ENCODE results near the gene STRADA.

STRADA gene

GRCh38 chr17:63682441-63682840 lies 59.2 kb downstream of the STRADA start:
- TF ChIP-seq, protein P1, sequence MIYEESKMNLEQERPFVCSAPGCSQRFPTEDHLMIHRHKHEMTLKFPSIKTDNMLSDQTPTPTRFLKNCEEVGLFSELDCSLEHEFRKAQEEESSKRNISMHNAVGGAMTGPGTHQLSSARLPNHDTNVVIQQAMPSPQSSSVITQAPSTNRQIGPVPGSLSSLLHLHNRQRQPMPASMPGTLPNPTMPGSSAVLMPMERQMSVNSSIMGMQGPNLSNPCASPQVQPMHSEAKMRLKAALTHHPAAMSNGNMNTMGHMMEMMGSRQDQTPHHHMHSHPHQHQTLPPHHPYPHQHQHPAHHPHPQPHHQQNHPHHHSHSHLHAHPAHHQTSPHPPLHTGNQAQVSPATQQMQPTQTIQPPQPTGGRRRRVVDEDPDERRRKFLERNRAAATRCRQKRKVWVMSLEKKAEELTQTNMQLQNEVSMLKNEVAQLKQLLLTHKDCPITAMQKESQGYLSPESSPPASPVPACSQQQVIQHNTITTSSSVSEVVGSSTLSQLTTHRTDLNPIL (CRISPR knock-in tag; IDR thresholded peaks at IDR 0.05; ENCODE audit: low read depth) = no peak
- no peak for TF ChIP-seq OSR1 (CRISPR knock-in tag; IDR thresholded peaks at IDR 0.05)
- no peak for TF ChIP-seq SNAI2 (CRISPR knock-in tag; IDR thresholded peaks at IDR 0.05)
- no peak for ATAC-seq

DNA sequence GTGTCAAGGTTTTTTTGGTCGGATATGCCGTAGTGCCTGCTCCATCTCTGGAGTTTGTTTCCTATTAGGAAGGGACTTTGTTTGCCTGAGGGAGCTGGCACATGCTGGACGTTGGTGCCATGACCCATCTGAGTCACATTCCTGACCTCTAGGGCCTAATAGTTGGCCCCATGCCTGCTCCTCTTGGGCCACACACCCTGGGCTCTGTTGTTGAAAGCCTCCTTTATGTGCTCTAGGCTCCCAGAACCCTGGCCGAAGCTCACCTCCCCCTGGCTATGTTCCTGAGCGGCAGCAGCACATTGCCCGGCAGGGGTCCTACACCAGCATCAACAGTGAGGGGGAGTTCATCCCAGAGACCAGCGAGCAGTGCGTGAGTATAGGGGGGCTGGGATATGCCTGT lies 60.1 kb downstream of the STRADA start:
- TF ChIP-seq ZNF70 (CRISPR knock-in tag; IDR thresholded peaks at IDR 0.05) = no peak
- no peak for TF ChIP-seq PATZ1 (CRISPR knock-in tag; IDR thresholded peaks at IDR 0.05; ENCODE audit: borderline replicate concordance)
- no peak for TF ChIP-seq RARB (CRISPR knock-in tag; IDR thresholded peaks at IDR 0.05)
- no peak for TF ChIP-seq PPARA (CRISPR knock-in tag; IDR thresholded peaks at IDR 0.05; ENCODE audit: borderline replicate concordance)
- TF ChIP-seq TCF4 (CRISPR knock-in tag; IDR thresholded peaks at IDR 0.05; ENCODE audit: borderline replicate concordance) = no peak
- no peak for TF ChIP-seq CSDC2 (CRISPR knock-in tag; IDR thresholded peaks at IDR 0.05)
- TF ChIP-seq ESRRG (CRISPR knock-in tag; IDR thresholded peaks at IDR 0.05) = no peak
- TF ChIP-seq, protein P2, sequence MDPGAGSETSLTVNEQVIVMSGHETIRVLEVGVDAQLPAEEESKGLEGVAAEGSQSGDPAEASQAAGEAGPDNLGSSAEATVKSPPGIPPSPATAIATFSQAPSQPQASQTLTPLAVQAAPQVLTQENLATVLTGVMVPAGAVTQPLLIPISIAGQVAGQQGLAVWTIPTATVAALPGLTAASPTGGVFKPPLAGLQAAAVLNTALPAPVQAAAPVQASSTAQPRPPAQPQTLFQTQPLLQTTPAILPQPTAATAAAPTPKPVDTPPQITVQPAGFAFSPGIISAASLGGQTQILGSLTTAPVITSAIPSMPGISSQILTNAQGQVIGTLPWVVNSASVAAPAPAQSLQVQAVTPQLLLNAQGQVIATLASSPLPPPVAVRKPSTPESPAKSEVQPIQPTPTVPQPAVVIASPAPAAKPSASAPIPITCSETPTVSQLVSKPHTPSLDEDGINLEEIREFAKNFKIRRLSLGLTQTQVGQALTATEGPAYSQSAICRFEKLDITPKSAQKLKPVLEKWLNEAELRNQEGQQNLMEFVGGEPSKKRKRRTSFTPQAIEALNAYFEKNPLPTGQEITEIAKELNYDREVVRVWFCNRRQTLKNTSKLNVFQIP (CRISPR knock-in tag; IDR thresholded peaks at IDR 0.05; ENCODE audit: borderline replicate concordance, low read depth) = no peak
- TF ChIP-seq ZC3H10 (CRISPR knock-in tag; IDR thresholded peaks at IDR 0.05) = no peak
- no peak for TF ChIP-seq CSRNP3 (CRISPR knock-in tag; IDR thresholded peaks at IDR 0.05)
- no peak for TF ChIP-seq ISL1 (CRISPR knock-in tag; IDR thresholded peaks at IDR 0.05)
- no peak for TF ChIP-seq TOX (CRISPR knock-in tag; IDR thresholded peaks at IDR 0.05; ENCODE audit: borderline replicate concordance)
- no peak for TF ChIP-seq TSHZ2 (CRISPR knock-in tag; IDR thresholded peaks at IDR 0.05)
- TF ChIP-seq ZNF565 (CRISPR knock-in tag; conservative IDR thresholded peaks at IDR 0.05; ENCODE audit: low read depth) = no peak
- TF ChIP-seq SNAI2 (CRISPR knock-in tag; IDR thresholded peaks at IDR 0.05) = no peak
- TF ChIP-seq ZFP3 (CRISPR knock-in tag; IDR thresholded peaks at IDR 0.05) = no peak
- TF ChIP-seq ZFP30 (CRISPR knock-in tag; IDR thresholded peaks at IDR 0.05) = no peak
- ATAC-seq = no peak

- no peak for ATAC-seq
- TF ChIP-seq ZFP30 (CRISPR knock-in tag; IDR thresholded peaks at IDR 0.05) (no peak), CSRNP3 (CRISPR knock-in tag; IDR thresholded peaks at IDR 0.05) (no peak), TCF4 (CRISPR knock-in tag; IDR thresholded peaks at IDR 0.05; ENCODE audit: borderline replicate concordance) (no peak), TOX (CRISPR knock-in tag; IDR thresholded peaks at IDR 0.05; ENCODE audit: borderline replicate concordance) (no peak), ZC3H10 (CRISPR knock-in tag; IDR thresholded peaks at IDR 0.05) (no peak), ZFP3 (CRISPR knock-in tag; IDR thresholded peaks at IDR 0.05) (no peak), OSR1 (CRISPR knock-in tag; IDR thresholded peaks at IDR 0.05) (no peak), TSHZ2 (CRISPR knock-in tag; IDR thresholded peaks at IDR 0.05) (no peak), SNAI2 (CRISPR knock-in tag; IDR thresholded peaks at IDR 0.05) (no peak), BACH2 (CRISPR knock-in tag; IDR thresholded peaks at IDR 0.05; ENCODE audit: borderline replicate concordance) (no peak), CSDC2 (CRISPR knock-in tag; IDR thresholded peaks at IDR 0.05) (no peak), ESRRG (CRISPR knock-in tag; IDR thresholded peaks at IDR 0.05) (no peak), ISL1 (CRISPR knock-in tag; IDR thresholded peaks at IDR 0.05) (no peak), GLIS3 (CRISPR knock-in tag; IDR thresholded peaks at IDR 0.05) (no peak)
- TF ChIP-seq, protein P2 (CRISPR knock-in tag; IDR thresholded peaks at IDR 0.05; ENCODE audit: borderline replicate concordance, low read depth) = no peak
Observed at GRCh38 chr17:63680700-63681099, 60.9 kb downstream of the STRADA start.

Data from SK-N-SH treated with all-trans-retinoic acid at 6 μM for 48 hours (cell line).